CD8-positive, alpha-beta memory T cell (primary cell): ENCODE measurements around the gene KLC4. TPM values are rescaled to one million over a fixed set of nuclear protein-coding genes. Genes with fewer than 3 reads are reported as not detected.

Source experiments
- CTCF ChIA-PET: fragments of 350-600 bp; sonication (Branson Sonifier 250); formaldehyde crosslinking; loops from one replicate; lab custom pipeline; 2021; ENCODE audit warnings: antibody characterized with exemption; lab: Charles Lee
- POLR2A ChIA-PET: fragments of 350-600 bp; sonication (Branson Sonifier 250); formaldehyde crosslinking; loops from one replicate; lab custom pipeline; 2021; ENCODE audit warnings: antibody characterized with exemption; lab: Charles Lee
- DNase-seq, 5 donors: peaks; one replicate each; pipeline versions ENCODE4 v3.0.0 to v3.0.0-alpha.2; 2020 to 2022; ENCODE audit warnings: mixed read lengths in 1 of 5
- H3K27ac ChIP-seq: one replicate; pipeline ENCODE4 v1.7.0; 2013; ENCODE audit warnings: low read depth, mild to moderate bottlenecking, low read length, moderate library complexity
- H3K27me3 ChIP-seq: 2 replicates; pipeline ENCODE4 v1.7.0; 2013; ENCODE audit warnings: low read length, mild to moderate bottlenecking; ENCODE audit not compliant: insufficient read depth, poor library complexity, severe bottlenecking
- H3K36me3 ChIP-seq: 2 replicates; pipeline ENCODE4 v1.7.0; 2013; ENCODE audit warnings: mild to moderate bottlenecking, low read length, moderate library complexity; ENCODE audit not compliant: insufficient read depth
- H3K4me1 ChIP-seq: 2 replicates; pipeline ENCODE4 v1.7.0; 2013; ENCODE audit warnings: mild to moderate bottlenecking, low read length, moderate library complexity; ENCODE audit not compliant: insufficient read depth
- H3K4me3 ChIP-seq: 2 replicates; pipeline ENCODE4 v1.7.0; 2013; ENCODE audit warnings: mild to moderate bottlenecking, low read length
- H3K9me3 ChIP-seq: 2 replicates; pipeline ENCODE4 v1.7.0; 2013; ENCODE audit warnings: mild to moderate bottlenecking, low read length
- H3K27ac Mint-ChIP-seq, 8 donors: one replicate each; pipeline ENCODE4 v1.8.0; 2020 to 2021; ENCODE audit warnings: mixed read lengths in 8 of 8, mild to moderate bottlenecking in 6 of 8, inconsistent platforms in 3 of 8, moderate library complexity in 3 of 8
- H3K27me3 Mint-ChIP-seq, 2 donors: one replicate each; pipeline ENCODE4 v1.8.0; 2020 to 2021; ENCODE audit warnings: mixed read lengths in 2 of 2, mild to moderate bottlenecking in 1 of 2, moderate library complexity in 1 of 2
- H3K36me3 Mint-ChIP-seq, 3 donors: one replicate each; pipeline ENCODE4 v1.8.0; 2020 to 2021; ENCODE audit warnings: mixed read lengths in 3 of 3, inconsistent platforms in 1 of 3, mild to moderate bottlenecking in 1 of 3
- H3K4me1 Mint-ChIP-seq, 3 donors: one replicate each; pipeline ENCODE4 v1.8.0; 2020 to 2021; ENCODE audit warnings: mixed read lengths in 3 of 3, inconsistent platforms in 1 of 3, mild to moderate bottlenecking in 1 of 3
- H3K4me3 Mint-ChIP-seq, 7 donors: one replicate each; pipeline ENCODE4 v1.8.0; 2020 to 2021; ENCODE audit warnings: mixed read lengths in 7 of 7, mild to moderate bottlenecking in 6 of 7, moderate library complexity in 4 of 7, inconsistent platforms in 2 of 7
- H3K9me3 Mint-ChIP-seq, 5 donors: one replicate each; pipeline ENCODE4 v1.8.0; 2020 to 2022; ENCODE audit warnings: mixed read lengths in 5 of 5, mild to moderate bottlenecking in 3 of 5, moderate library complexity in 2 of 5, inconsistent platforms in 1 of 5
- polyA plus RNA-seq: library from polyadenylated mRNA; unstranded; fragments of 300-500 nt; fragmentation: Illumina TruSeq; gene quantifications from one replicate; pipeline ENCODE4 v1.2.3, GENCODE V29; 2021
- total RNA-seq, 2 experiments: library from RNA; stranded (reverse); gene quantifications; one replicate each; pipeline ENCODE4 v1.2.3, GENCODE V29; 2021

The KLC4 gene
- total and polyA plus RNA-seq, 3 experiments from 2014 or later = 11.1 to 12.3 (median 11.6) TPM

- peaks cover 2 to 65% (median 6%) of the 10 kb centered on the region in 3 donors for H3K36me3 Mint-ChIP-seq
- CTCF ChIA-PET = no interaction called here
Observed at GRCh38 chr6:43047998-43048397, 11.4 kb upstream of the KLC4 start.

GRCh38 chr6:43050981-43051380 lies 8.4 kb upstream of the KLC4 start:
- ChIA-PET POLR2A (no interaction called here), CTCF (interaction anchor here (0.7 to 1.0 kb wide), 2 partner anchors 13 to 16 kb away, joined by 3 read pairs; no protein-coding TSS in a partner anchor)
- H3K36me3 Mint-ChIP-seq = peaks cover 6 to 58% (median 6%) of the 10 kb centered on the region in 3 donors
- H3K27me3 ChIP-seq = no peaks in the 10 kb centered on the region
- H3K9me3 ChIP-seq = no peaks in the 10 kb centered on the region
- H3K4me1 Mint-ChIP-seq = peaks cover 28 to 42% (median 42%) of the 10 kb centered on the region in 3 donors
- DNase-seq = no peak
- peaks cover 18% of the 10 kb centered on the region for H3K4me1 ChIP-seq
- H3K36me3 ChIP-seq = peaks cover 20% of the 10 kb centered on the region
- no peak overlapping the region for H3K4me3 ChIP-seq
- H3K27ac ChIP-seq = no peak overlapping the region
- peaks cover 0 to 2% of the 10 kb centered on the region in 2 donors for H3K27me3 Mint-ChIP-seq
- peak overlapping the region in 1 of 7 donors; percentile 68 for H3K4me3 Mint-ChIP-seq
- H3K27ac Mint-ChIP-seq = peak overlapping the region in 4 of 8 donors; percentile 40 to 100 (median 63)
- H3K9me3 Mint-ChIP-seq = no peaks in the 10 kb centered on the region

More at GRCh38 chr6:43047998-43048397, 11.4 kb upstream of the KLC4 start:
- H3K9me3 Mint-ChIP-seq = no peaks in the 10 kb centered on the region
- peaks cover 0 to 2% of the 10 kb centered on the region in 2 donors for H3K27me3 Mint-ChIP-seq
- H3K27ac Mint-ChIP-seq = no peak overlapping the region
- H3K4me1 Mint-ChIP-seq = peaks cover 18 to 25% (median 24%) of the 10 kb centered on the region in 3 donors
- H3K36me3 ChIP-seq = peaks cover 11% of the 10 kb centered on the region
- no peak overlapping the region for H3K27ac ChIP-seq
- H3K4me3 ChIP-seq = no peak overlapping the region
- POLR2A ChIA-PET = no interaction called here
- H3K27me3 ChIP-seq = no peaks in the 10 kb centered on the region
- peak overlapping the region in 1 of 7 donors; percentile 65 for H3K4me3 Mint-ChIP-seq
- peaks cover 7% of the 10 kb centered on the region for H3K4me1 ChIP-seq
- no peak for DNase-seq
- no peaks in the 10 kb centered on the region for H3K9me3 ChIP-seq

- H3K27me3 ChIP-seq = no peaks in the 10 kb centered on the region
- CTCF ChIA-PET = no interaction called here
- Mint-ChIP-seq H3K27ac (peak overlapping the region; percentile 85 to 100 (median 95)), H3K27me3 (peaks cover 0 to 2% of the 10 kb centered on the region in 2 donors), H3K4me1 (peaks cover 28 to 46% (median 43%) of the 10 kb centered on the region in 3 donors), H3K36me3 (peaks cover 6 to 53% (median 6%) of the 10 kb centered on the region in 3 donors), H3K4me3 (peak overlapping the region; percentile 89 to 97 (median 92)), H3K9me3 (no peaks in the 10 kb centered on the region)
- H3K4me3 ChIP-seq = peak overlapping the region; percentile 55
- peaks cover 24% of the 10 kb centered on the region for H3K36me3 ChIP-seq
- peaks cover 18% of the 10 kb centered on the region for H3K4me1 ChIP-seq
- POLR2A ChIA-PET = interaction anchor here (0.6 kb wide), 1 partner anchor 68 kb away, joined by 3 read pairs; the partner anchor contains the start of gene PPP2R5D
- no peak for DNase-seq
- peak overlapping the region; percentile 88 for H3K27ac ChIP-seq
- H3K9me3 ChIP-seq = no peaks in the 10 kb centered on the region
Observed at GRCh38 chr6:43052225-43052841, 7.1 kb upstream of the KLC4 start.

- Mint-ChIP-seq H3K4me3 (peak overlapping the region; percentile 89 to 97 (median 92)), H3K27me3 (peaks cover 0 to 2% of the 10 kb centered on the region in 2 donors), H3K36me3 (peaks cover 6 to 55% (median 6%) of the 10 kb centered on the region in 3 donors), H3K27ac (peak overlapping the region; percentile 85 to 100 (median 96)), H3K4me1 (peaks cover 31 to 49% (median 48%) of the 10 kb centered on the region in 3 donors), H3K9me3 (no peaks in the 10 kb centered on the region)
- peak overlapping the region; percentile 55 for H3K4me3 ChIP-seq
- peaks cover 21% of the 10 kb centered on the region for H3K4me1 ChIP-seq
- POLR2A ChIA-PET = interaction anchor here (0.6 to 2.2 kb wide), 5 partner anchors 32 to 122 kb away, joined by 3 to 13 read pairs (median 4); partner anchors contain the start of genes KLHDC3, MEA1, PPP2R5D and RRP36
- H3K27me3 ChIP-seq = no peaks in the 10 kb centered on the region
- no peaks in the 10 kb centered on the region for H3K9me3 ChIP-seq
- CTCF ChIA-PET = interaction anchor here (1.2 kb wide), 1 partner anchor 37 kb away, joined by 3 read pairs; no protein-coding TSS in a partner anchor
- H3K36me3 ChIP-seq = peaks cover 29% of the 10 kb centered on the region
- peak in 1 of 5 donors; percentile 15 for DNase-seq
- peak overlapping the region; percentile 88 for H3K27ac ChIP-seq
Observed at GRCh38 chr6:43052842-43053544, 6.4 kb upstream of the KLC4 start.

DNA sequence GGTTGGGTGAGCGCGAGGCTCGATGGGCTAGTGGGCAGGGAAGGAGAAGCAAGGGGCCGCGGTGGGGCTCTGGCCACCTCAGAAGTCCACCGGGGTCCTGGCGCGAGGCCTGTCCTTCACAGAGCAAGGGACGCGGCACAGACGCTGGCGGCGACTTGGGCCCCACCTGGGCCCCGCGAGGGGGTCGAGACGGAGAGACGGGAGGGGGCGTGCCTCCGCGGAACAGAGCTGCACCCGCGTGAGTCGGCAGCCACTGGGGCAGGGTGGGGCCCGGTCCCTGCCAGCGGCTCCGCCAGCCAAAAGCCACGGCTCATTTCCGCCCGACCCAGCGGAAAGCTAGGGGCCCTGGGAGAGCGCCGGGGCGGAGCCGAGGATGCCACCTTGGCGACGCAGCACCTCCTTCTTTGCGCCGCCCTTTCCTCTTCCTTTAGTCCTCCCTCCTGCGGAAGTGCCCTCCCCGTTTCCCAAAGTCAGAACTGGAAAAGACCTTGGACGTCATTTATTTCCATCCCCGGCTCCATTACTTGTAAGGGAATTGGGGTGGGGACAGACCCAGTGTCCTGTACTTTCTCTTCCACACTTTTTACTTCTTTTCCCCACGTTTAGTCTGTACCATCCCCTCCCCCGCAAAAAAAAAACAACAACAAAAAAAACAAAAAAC lies 5.8 kb upstream of the KLC4 start, which contains the start of gene CUL7:
CUL7 (minus strand) TSS at position 307 of the 661 bp plus-strand sequence. CDS start 1,063 bp downstream, outside the sequence.
- Histone ChIP-seq H3K27ac (peak within 1 kb of the TSS; percentile 88), H3K36me3 (peaks cover 29% of the 10 kb centered on the region), H3K4me3 (peak within 1 kb of the TSS; percentile 55), H3K27me3 (no peaks in the 10 kb centered on the region), H3K4me1 (peaks cover 27% of the 10 kb centered on the region), H3K9me3 (no peaks in the 10 kb centered on the region)
- Mint-ChIP-seq H3K27ac (peak within 1 kb of the TSS; percentile 93 to 100 (median 96)), H3K36me3 (peaks cover 6 to 56% (median 6%) of the 10 kb centered on the region in 3 donors), H3K27me3 (peaks cover 0 to 2% of the 10 kb centered on the region in 2 donors), H3K4me1 (peaks cover 36 to 56% (median 55%) of the 10 kb centered on the region in 3 donors), H3K9me3 (no peaks in the 10 kb centered on the region), H3K4me3 (peak within 1 kb of the TSS; percentile 89 to 97 (median 92))
- peak; percentile 85 to 93 (median 89) for DNase-seq
- ChIA-PET POLR2A (interaction anchor here (0.6 to 2.2 kb wide), 8 partner anchors 33 to 1184 kb away, joined by 3 to 13 read pairs (median 4); partner anchors contain the start of genes CNPY3, KLHDC3, MEA1 and PEX6), CTCF (interaction anchor here (0.9 to 1.2 kb wide), 3 partner anchors 38 to 90 kb away, joined by 3 to 4 read pairs (median 3); partner anchors contain the start of genes KLHDC3 and MEA1)

DNA sequence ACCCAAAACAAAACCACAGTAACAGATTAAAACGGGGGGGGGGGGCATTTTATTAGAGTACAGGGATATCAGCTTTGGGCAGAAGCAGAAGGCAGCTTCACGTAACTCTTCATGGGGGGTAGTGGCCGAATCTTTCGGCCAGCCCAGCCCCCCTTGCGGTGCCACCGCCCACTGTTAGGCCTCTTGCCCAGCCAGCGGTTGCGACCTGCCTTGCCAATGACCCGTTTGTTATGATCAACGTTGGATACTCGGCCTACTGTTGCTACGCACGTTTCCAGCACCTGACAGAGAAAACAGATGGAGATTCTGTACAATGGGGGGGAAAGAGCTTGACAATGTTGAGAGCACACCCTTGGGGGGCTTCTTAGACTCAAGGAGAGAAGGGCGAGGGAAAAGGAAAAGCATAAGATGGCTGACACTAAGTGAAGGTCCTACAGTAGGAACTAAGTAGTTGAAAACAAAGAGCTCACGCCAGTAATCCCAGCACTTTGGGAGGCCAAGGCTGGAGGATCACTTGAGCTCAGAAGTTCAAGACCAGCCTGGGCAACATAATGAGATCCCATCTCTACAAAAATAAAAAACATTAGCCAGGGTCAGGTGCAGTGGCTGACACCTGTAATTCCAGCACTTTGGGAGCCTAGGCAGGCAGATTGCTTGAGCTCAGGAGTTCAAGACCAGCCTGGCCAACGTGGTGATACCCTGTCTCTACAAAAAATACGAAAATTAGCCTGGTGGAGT lies 5.1 kb upstream of the KLC4 start:
- H3K4me3 ChIP-seq = peak overlapping the region; percentile 55
- ChIA-PET CTCF (interaction anchor here (0.9 to 1.3 kb wide), 5 partner anchors 38 to 89 kb away, joined by 3 to 4 read pairs (median 3); partner anchors contain the start of genes KLHDC3, MEA1 and PPP2R5D), POLR2A (interaction anchor here (0.5 to 2.2 kb wide), 11 partner anchors 31 to 1267 kb away, joined by 3 to 13 read pairs (median 4); partner anchors contain the start of genes CNPY3, KLHDC3, MEA1 and PEX6)

More for the DNA sequence above, 5.1 kb upstream of the KLC4 start:
- H3K9me3 Mint-ChIP-seq = no peaks in the 10 kb centered on the region
- peak overlapping the region; percentile 93 to 100 (median 96) for H3K27ac Mint-ChIP-seq
- Histone ChIP-seq H3K36me3 (peaks cover 27% of the 10 kb centered on the region), H3K27ac (peak overlapping the region; percentile 88), H3K9me3 (no peaks in the 10 kb centered on the region), H3K4me1 (peaks cover 30% of the 10 kb centered on the region), H3K27me3 (no peaks in the 10 kb centered on the region)
- H3K4me3 Mint-ChIP-seq = peak overlapping the region; percentile 89 to 97 (median 92)
- peaks cover 0 to 2% of the 10 kb centered on the region in 2 donors for H3K27me3 Mint-ChIP-seq
- DNase-seq = no peak
- H3K4me1 Mint-ChIP-seq = peaks cover 43 to 63% (median 62%) of the 10 kb centered on the region in 3 donors
- peaks cover 6 to 59% (median 6%) of the 10 kb centered on the region in 3 donors for H3K36me3 Mint-ChIP-seq
